GM03348 (cell line): ENCODE measurements around the gene MTHFD1.

Experiments
- DNase-seq: peaks from one replicate; pipeline ENCODE4 v3.0.0; 2012; ENCODE audit warnings: low spot score

MTHFD1 gene

DNA sequence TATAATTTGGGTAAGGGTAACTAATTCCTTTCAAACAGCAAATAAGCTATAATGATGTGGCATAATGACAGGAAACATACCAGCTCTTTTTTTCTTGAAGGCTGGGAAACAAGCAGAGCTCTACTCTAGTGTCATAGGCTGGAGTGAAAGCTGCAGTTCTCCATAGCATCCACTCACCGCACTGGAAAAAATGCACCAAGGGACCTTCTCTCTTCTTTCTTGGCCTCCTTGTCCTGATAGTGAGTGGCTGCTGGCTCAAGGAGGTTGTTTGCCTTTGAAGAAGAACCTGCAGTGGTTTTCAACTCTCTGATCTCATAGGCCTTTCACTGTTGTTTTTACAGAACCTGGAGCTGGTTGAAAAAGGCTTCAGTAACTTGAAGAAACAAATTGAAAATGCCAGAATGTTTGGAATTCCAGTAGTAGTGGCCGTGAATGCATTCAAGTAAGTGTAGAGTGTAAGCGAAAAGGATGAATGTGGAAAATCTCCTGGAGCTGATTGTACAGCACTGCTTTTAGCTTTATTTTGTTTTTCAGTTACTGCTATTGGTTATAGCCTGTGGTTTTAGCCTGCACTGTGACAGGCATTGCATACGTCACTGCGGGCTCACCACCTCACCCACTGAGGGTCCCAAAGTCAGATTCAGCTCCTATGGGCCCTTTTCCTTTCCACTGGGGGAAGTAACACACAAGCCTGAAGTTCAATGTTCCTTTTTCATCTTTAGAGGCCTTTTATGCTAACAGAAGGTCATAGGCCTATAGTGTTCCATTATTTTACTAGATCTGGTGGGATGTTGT, 59.9 kb downstream of the MTHFD1 start:
- no peak for DNase-seq

DNA sequence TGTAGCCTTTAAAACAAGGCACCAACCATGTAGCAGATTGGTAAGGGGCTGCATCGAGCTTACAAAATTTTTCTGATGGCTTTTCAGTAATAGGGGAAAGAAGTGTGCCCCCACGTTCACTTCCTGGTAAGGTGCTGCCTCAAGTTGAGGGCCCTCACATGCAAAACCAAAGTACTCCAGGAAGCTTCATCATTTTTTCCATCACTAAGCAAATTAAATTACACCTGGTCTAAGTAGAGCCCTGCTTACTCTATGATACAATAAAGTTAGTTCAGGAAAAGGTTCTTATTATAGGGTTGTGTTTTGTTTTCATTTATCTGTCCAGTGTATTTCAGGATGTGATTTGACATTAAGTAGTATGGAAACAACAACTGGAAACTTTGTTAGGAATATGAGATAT, 62.1 kb downstream of the MTHFD1 start:
- no peak for DNase-seq

DNA sequence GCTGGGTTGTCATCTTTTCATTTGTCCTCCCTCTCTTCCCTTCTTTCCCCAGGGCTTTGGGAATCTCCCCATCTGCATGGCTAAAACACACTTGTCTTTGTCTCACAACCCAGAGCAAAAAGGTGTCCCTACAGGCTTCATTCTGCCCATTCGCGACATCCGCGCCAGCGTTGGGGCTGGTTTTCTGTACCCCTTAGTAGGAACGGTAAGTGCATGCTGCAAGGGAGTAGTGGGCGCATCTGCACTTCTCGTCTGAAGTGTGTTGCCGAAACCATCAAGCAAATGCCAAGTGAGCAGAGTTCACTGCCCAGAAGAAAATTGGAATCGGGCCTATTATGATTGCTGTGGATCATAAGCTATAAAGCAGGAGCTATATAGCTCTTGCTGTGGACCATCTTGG, 66.5 kb downstream of the MTHFD1 start:
- no peak for DNase-seq

GRCh38 chr14:64459405-64460136, 71.4 kb downstream of the MTHFD1 start:
- no peak for DNase-seq

DNA sequence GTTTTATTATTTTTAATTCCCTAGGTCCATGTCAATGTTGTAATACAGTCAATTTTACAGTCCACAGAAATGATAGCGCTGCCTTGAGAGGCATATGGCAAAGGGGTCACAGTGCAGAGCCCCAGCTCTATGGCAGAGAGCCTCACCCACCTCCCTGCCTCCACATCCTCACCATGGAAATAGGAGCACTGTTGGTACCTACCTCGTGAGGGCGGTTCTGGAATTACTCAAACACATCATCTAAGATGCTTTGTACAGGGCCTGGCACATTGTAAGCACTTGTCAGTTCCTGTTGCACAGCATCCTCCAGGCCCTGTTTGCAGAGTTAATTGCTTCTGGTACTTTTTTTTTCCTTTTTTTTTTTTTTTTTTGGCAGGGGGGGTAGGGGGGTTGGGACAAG, 73.1 kb downstream of the MTHFD1 start:
- no peak for DNase-seq

DNA sequence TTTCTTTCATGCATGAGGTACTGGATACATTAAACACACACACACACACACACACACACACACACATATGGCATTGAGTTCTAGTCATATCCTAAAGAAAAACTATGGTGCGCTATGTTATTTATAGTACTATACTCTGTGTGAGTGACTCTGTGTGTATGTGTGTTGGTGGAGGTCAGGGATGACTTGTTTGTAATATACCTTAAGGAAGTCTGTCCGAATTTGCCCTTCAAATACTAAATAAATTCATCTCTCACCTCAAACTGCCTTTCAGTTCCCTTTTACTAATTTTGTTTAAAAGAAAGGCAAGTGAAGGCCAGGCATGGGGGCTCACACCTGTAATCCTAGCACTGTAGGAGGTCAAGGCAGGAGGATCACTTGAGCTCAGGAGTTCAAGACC, 75.0 kb downstream of the MTHFD1 start:
- DNase-seq = no peak

- no peak for DNase-seq
Observed at GRCh38 chr14:64463873-64464272, 75.7 kb downstream of the MTHFD1 start.

- DNase-seq = no peak
Observed at GRCh38 chr14:64464651-64465050, 76.5 kb downstream of the MTHFD1 start.

GRCh38 chr14:64465191-64465822, 77.2 kb downstream of the MTHFD1 start, which contains the start of gene AKAP5:
Gene AKAP5 (plus strand): TSS chr14:64465499. CDS start chr14:64468395, 2,896 bp downstream.
- DNase-seq = peak; percentile 86

DNA sequence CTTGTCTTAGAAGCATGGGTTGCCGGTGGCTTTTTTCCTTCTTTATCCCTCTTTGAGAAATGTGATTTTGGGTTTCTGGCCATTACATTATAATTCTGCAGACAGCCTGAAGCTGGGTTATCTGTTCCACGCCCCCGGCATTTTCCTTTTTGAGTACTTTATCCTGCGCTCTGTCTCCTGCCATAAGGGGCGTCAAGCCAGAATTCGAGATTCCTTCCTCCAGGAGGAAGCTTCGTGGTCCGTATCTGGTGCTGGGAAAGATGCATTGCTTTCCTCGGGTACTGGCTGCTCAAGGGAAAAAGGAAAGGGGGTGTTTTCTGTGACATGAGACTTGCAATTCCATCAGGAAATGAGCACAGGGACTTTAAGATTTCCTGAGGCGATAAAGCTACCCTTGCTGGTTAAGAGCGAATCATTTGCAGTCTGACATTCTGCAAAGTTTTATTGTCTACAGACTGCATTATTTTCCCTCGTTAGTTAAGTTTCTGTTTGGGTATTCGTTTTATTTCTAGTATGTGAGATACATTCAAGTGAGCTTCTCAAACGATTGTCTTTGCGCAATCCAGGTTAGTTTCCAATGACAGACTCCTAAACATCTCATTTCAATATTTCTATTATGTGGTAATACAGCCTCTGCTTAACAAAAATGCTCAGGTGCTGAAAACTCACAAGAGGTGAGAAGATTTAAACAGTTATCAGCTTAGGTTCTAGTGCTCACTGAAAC, 77.8 kb downstream of the MTHFD1 start:
- DNase-seq = peak; percentile 65

DNA sequence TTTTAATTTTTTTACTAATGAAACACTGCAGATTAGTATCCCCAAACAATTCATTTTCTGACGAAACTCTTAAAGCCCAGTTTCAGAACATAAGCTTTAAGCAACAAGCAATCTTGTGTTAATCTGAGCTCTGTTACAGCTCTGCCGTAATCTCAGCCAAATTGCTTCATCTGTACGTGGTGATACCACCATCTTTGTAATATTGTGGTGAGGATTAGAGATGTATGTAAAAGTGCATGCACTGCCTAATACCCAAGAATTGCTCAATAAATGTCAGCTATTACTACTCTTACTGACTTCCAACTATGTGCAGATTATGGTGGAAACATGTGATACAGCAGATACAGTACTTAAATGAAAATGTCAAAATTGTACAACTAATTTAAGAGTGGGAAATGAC, 78.9 kb downstream of the MTHFD1 start:
- no peak for DNase-seq

- no peak for DNase-seq
Observed at GRCh38 chr14:64467566-64467965, 79.4 kb downstream of the MTHFD1 start.

DNA sequence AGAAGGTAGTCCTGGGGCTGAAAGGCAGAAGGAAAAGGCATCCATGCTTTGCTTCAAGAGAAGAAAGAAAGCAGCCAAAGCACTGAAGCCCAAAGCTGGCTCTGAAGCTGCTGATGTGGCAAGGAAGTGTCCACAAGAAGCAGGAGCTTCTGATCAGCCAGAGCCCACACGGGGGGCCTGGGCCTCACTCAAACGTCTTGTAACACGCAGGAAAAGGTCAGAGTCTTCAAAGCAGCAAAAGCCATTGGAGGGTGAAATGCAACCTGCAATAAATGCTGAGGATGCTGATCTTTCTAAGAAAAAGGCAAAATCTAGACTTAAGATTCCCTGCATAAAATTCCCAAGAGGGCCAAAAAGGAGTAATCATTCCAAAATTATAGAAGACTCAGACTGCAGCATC, 80.3 kb downstream of the MTHFD1 start:
- no peak for DNase-seq

- no peak for DNase-seq
Observed at GRCh38 chr14:64474041-64474440, 85.9 kb downstream of the MTHFD1 start.

DNA sequence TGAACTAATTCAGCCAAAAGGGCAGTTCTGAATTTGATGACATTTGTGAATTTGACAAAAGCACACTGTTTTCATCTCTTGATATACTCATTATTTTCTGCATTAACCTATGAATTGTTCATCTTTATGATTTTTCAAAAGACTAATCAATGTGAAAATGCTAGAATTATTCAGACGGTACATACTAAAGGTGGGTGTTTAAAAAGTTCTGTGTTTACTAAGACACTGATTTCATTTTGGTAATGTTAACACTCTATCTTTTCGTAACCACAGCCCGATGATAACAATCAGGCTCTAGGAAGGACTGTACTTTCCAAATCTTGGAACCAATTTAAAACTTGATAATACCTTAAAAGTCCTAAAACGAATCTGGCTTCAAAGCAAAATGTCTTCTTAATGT, 86.5 kb downstream of the MTHFD1 start:
- DNase-seq = no peak

DNA sequence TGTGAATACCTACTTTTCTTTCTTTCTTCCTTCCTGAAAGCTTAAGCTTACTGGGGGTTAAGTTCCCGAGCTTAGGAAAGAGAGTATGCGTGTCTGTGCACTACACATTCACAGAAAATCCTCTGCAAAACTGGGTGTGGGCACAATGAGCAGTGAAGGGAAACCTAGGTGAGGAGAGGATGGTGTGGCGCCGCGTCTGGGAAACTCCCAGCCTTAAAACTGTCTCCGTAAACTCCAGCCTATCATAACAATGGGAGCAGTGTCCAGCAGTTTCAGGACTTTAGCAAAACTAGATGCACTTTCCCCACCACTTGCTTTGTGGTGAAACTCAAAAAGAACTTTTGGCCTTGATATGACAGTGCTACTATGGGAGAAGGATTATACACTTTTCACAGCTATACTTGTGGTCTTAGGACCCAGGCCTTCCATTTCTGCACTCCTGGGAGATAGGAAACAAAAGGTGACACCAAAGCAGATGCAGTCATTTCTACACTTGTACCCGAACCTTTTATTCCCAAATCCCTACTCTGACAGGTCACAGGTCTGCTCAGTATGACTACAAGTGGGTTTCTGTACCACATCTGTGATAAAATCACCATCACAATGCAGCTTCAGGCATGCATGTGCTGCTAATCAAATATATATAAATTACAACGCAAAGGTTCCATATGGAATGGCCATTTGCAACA, 87.6 kb downstream of the MTHFD1 start:
- DNase-seq = no peak

DNA sequence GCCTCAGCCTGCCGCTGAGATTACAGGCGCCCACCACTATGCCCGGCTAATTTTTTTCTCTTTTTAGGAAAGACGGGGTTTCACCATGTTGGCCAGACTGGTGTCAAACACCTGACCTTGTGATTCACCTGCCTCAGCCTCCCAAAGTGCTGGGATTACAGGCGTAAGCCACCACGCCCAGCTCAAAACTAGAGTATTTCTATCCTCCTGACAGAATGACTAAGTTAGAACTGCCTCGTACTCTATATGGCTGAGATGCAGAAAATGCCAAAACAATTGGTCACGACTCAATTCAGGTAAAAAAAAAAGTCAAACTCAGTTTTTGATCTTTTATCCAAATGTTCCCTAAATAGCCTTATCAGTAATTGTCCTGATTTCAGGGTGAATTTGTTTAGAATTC, 88.3 kb downstream of the MTHFD1 start:
- no peak for DNase-seq

DNA sequence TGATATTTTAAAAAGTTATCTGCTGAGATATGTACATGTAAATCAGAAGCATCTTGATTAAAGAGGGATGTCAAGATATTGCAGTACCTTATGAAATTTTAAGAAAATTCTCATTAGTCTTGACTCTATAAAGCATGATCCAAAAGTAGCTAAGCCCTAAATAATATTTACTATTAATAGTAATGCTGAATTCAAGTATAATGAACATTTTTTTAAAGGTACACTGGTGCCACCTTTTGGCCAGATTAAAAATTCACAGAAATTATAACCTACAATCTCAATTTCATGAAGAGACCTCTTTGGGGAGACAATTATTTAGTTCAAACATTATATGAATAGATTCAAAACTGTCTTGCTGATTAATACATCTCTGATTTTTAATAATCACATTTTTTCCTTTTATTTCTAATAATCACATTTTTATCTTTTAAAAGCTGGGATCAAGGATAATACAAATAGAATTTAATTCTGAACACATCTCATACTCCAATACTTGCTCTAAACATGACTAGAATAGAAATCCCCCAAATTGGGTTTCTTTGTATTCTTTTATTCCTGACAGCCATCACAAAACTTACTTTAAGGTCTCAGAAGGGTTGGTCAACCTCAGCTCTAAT, 90.6 kb downstream of the MTHFD1 start:
- DNase-seq = peak; percentile 36

- DNase-seq = no peak
Observed at GRCh38 chr14:64488590-64489099, 100.5 kb downstream of the MTHFD1 start.

DNA sequence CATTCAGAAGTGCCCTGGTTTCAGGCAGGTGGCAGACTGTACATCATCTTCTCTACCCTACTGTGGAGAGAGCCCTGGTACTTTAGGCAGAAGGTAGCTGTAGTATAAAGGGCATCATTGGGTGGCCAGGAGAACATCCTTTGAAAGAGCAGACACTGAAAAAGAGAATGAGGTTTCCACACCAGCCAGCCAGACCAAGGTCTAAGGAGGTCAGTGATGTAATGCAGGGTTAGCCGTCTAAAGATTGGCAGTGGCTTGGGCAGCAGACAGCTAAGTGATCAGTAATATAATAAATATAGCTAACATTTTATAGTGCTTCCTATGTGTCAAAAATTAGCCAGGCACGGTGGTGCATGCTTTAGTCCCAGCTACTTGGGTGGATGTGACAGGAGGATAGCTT, 103.5 kb downstream of the MTHFD1 start:
- no peak for DNase-seq

- DNase-seq = no peak
Observed at GRCh38 chr14:64493455-64493854, 105.3 kb downstream of the MTHFD1 start.
